Pancreas (tissue), 10 donors: ENCODE measurements around the gene MRPL49. TPM values are rescaled to one million over a fixed set of nuclear protein-coding genes. Genes with fewer than 3 reads are reported as not detected.
A peak's percentile ranks its signal among the peaks of the same experiment; 100 is the strongest.

Experiments
- ATAC-seq, 4 donors: fragments of 200-7000 bp; cut with Tn5 transposase; one replicate each; pipeline versions ENCODE4 v1.8.0 to v1.9.1; 2020; ENCODE audit warnings: mild to moderate bottlenecking in 4 of 4, moderate library complexity in 4 of 4
- DNase-seq, 6 donors: peaks; one replicate each; pipeline ENCODE4 v3.0.0-alpha.2; 2020
- FAIRE-seq: peaks from 2 replicates; lab custom pipeline; 2012; peaks lifted over from hg19 to GRCh38; lab: Jason Lieb, UNC
- H3K27ac ChIP-seq, 4 donors: fragments of 200-600 bp; sonication (generic); 1 replicate in 3 of 4; 2 replicates in 1 of 4; pipeline versions ENCODE4 v1.5.0 to v1.8.0; 2020
- H3K27me3 ChIP-seq, 4 donors: fragments of 200-600 bp; one replicate each; pipeline ENCODE4 v1.8.0; 2021
- H3K36me3 ChIP-seq, 3 donors: fragments of 200-600 bp; sonication (generic) in 1 of 3; one replicate each; pipeline versions ENCODE4 v1.5.0 to v1.8.0; 2020 to 2021
- H3K4me1 ChIP-seq, 3 donors: fragments of 200-600 bp; one replicate each; pipeline ENCODE4 v1.8.0; 2021
- H3K4me3 ChIP-seq, 4 donors: fragments of 200-600 bp; sonication (generic) in 2 of 4; one replicate each; pipeline versions ENCODE4 v1.5.0 to v1.8.0; 2020 to 2021
- H3K9me3 ChIP-seq, 4 donors: fragments of 200-600 bp; one replicate each; pipeline ENCODE4 v1.8.0; 2021
- WGBS, 2 donors: extraction: QIAGEN DNeasy Blood & Tissue Kit; methylation state at CpG; one replicate each; pipeline ENCODE4 v1.1.7; 2013; 5-methylcytosine and 5-hydroxymethylcytosine counted together
- intact Hi-C, 3 donors: fragments of 100-400 bp; cut with DNase I; formaldehyde crosslinking; loops; one replicate each; pipeline versions ENCODE4 v1.11.1 to v1.14.2; 2022
- polyA plus RNA-seq, 2 donors: library from polyadenylated mRNA; stranded (reverse); fragments of 200-250 nt; gene quantifications; one replicate each; pipeline ENCODE4 v1.2.3, GENCODE V29; 2013
- total RNA-seq, 6 donors: library from RNA; stranded (reverse); fragmentation: NEBNext Ultra II Directional in 4 of 6; extraction: Animal tissue kit (Norgen Biotek cat#: 25700) in 4 of 6; gene quantifications; one replicate each; pipeline versions ENCODE4 v1.2.1 to v1.2.4, GENCODE V29; 2021 to 2023
- TF ChIP-seq, protein P1 (sequence below), 4 donors: fragments of 200-600 bp; sonication (generic) in 3 of 4; IDR thresholded peaks; one replicate each; pipeline versions ENCODE4 v1.5.0 to v1.8.0; 2021; ENCODE audit warnings: antibody characterized with exemption in 4 of 4
- donor health status: healthy with polysubstance abuse.
- donor health status: DM: no; HTN: no; CAD: no; lungs with moderate emphysema.
- donor health status: DM: no; HTN: no; CAD: no.
- donor health status: control.
- donor health status: control.
- donor health status: Bipolar disorder and iron deficiency.
- donor health status: DM: yes; HTN: yes; CAD: no.
- donor health status: DM: no; HTN: no; CAD: no.
- donor health status: DM: no; HTN: no; CAD: no.
- donor health status: DM: yes; HTN: yes; CAD: no.

MRPL49 gene
- total and polyA plus RNA-seq, 8 donors = 10.3 to 31.2 (median 21.4) TPM

DNA sequence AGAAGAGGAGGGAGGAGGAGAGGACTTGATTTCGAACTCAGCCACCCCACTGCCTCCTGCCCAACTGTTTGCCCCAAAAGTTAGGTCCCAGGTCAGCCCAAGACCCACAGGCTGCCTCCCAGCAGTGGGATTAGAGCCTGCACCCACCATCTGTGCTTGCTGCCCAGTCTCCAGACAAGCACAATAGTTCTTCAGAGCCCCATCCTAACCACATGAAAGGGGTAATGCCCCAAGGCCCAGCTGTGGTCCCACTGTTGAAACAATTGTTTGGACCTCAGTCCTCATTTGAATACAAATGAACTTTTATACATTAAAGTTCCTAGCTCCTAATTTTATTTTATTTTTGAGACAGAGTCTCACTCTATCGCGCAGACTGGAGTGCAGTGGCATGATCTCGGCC lies 31.5 kb upstream of the MRPL49 start:
- Histone ChIP-seq H3K27me3 (no peaks in the 10 kb centered on the region), H3K36me3 (peaks cover 0 to 17% (median 8%) of the 10 kb centered on the region in 3 donors), H3K4me1 (peaks cover 0 to 2% (median under 1%) of the 10 kb centered on the region in 3 donors), H3K4me3 (no peak overlapping the region), H3K9me3 (no peaks in the 10 kb centered on the region), H3K27ac (no peak overlapping the region)
- FAIRE-seq (no peak), DNase-seq (no peak), ATAC-seq (no peak)
- 95 to 97% methylated on average over 4 of the region's 4 CpGs for WGBS, 2 donors
- intact Hi-C loops = no loop called here
- TF ChIP-seq, protein P1, sequence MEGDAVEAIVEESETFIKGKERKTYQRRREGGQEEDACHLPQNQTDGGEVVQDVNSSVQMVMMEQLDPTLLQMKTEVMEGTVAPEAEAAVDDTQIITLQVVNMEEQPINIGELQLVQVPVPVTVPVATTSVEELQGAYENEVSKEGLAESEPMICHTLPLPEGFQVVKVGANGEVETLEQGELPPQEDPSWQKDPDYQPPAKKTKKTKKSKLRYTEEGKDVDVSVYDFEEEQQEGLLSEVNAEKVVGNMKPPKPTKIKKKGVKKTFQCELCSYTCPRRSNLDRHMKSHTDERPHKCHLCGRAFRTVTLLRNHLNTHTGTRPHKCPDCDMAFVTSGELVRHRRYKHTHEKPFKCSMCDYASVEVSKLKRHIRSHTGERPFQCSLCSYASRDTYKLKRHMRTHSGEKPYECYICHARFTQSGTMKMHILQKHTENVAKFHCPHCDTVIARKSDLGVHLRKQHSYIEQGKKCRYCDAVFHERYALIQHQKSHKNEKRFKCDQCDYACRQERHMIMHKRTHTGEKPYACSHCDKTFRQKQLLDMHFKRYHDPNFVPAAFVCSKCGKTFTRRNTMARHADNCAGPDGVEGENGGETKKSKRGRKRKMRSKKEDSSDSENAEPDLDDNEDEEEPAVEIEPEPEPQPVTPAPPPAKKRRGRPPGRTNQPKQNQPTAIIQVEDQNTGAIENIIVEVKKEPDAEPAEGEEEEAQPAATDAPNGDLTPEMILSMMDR (IDR thresholded peaks at IDR 0.05) = no peak

DNA sequence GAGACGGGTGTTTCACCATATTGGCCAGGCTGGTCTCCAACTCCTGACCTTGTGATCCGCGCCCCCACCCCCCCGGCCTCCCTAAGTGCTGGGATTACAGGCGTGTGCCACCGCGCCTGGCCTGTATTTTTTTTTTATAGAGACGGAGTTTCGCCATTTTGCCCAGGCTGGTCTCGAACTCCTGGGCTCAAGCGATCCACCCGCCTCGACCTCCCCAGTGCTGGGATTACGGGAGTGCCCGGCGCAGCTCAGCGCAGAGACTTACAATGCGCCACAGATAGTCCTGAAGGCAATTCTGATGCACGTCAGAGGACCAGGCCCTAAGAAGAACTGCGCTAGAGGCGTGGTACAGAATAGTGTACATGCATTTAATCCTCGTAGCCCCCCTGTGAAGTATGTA lies 26.7 kb upstream of the MRPL49 start:
- no peaks in the 10 kb centered on the region for H3K9me3 ChIP-seq
- ATAC-seq = no peak
- peak overlapping the region in 2 of 4 donors; percentile 92 to 93 for H3K27ac ChIP-seq
- H3K4me1 ChIP-seq = peaks cover 0 to 8% (median 7%) of the 10 kb centered on the region in 3 donors
- H3K4me3 ChIP-seq = peak overlapping the region in 2 of 4 donors; percentile 64 to 78
- no peak for FAIRE-seq
- DNase-seq = no peak
- H3K27me3 ChIP-seq = no peaks in the 10 kb centered on the region
- H3K36me3 ChIP-seq = peaks cover 0 to 9% (median 0%) of the 10 kb centered on the region in 3 donors
- WGBS, 2 donors = 59 to 64% methylated on average over 22 of the region's 22 CpGs
- TF ChIP-seq, protein P1 (IDR thresholded peaks at IDR 0.05) = no peak
- intact Hi-C loops = no loop called here

DNA sequence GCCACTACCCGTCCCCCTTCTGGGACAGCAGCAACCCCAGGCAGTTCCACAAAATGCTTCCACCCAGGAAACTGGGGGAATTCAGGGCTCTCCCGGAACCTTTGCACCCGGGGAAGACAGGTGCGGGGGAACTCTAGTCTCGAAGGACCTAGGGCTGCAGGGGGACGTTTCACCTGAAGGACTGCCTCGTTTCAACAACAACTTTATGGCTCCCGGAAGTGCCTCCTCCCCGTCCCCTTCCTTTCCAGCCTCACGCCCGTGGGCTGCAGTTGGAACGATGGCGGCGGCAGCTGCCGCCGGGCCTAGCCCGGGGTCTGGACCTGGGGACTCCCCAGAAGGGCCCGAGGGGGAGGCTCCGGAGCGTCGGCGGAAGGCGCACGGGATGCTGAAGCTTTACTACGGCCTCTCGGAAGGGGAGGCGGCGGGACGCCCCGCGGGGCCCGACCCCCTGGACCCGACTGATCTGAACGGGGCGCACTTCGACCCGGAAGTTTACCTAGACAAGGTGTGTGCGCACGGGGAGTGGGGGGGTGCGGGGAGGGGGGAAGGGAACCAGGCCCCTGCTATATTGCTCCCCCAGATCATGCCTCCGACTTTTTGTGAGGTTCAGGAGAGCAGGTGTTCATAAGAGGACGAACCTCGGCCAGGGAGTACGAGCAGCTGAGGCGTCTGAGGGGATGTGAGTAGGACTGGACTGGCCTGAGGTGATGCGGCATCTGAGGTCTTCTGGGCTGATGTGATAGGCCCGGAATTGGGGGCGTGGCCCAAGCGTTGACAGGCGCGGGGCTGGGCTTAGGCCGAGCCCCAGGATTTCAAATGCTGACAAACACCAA lies 25.9 kb upstream of the MRPL49 start, which contains the start of gene VPS51:
Gene VPS51, plus strand, starts transcription at position 241 of the 833 bp plus-strand sequence. Its CDS starts 37 bp downstream, at position 278.
- peaks cover 0 to 9% (median 0%) of the 10 kb centered on the region in 3 donors for H3K36me3 ChIP-seq
- intact Hi-C loops = no loop called here

DNA sequence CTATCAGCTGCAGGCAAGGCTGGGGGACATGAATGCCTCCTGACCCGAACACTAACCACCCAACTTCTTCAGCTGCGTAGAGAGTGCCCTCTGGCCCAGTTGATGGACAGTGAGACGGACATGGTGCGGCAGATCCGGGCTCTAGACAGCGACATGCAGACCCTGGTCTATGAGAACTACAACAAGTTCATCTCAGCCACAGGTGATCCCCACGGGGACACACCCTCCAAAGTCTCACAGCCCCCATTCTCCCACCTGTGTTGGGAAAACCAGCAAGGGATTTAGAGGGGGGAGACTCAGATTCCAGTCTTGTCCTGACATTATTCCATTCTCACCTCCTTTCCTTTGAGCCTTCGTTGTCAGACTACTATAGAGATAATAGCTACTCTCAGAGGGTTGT lies 25.2 kb upstream of the MRPL49 start:
- Histone ChIP-seq H3K36me3 (peaks cover 0 to 9% (median 0%) of the 10 kb centered on the region in 3 donors), H3K27me3 (no peaks in the 10 kb centered on the region), H3K4me3 (peak overlapping the region; percentile 59 to 78 (median 68)), H3K4me1 (peaks cover 7 to 20% (median 18%) of the 10 kb centered on the region in 3 donors), H3K27ac (peak overlapping the region; percentile 90 to 93 (median 92)), H3K9me3 (no peaks in the 10 kb centered on the region)
- FAIRE-seq (no peak), DNase-seq (no peak), ATAC-seq (peak in 1 of 4 donors; percentile 0)
- intact Hi-C loops = no loop called here
- TF ChIP-seq, protein P1 (IDR thresholded peaks at IDR 0.05) = no peak
- WGBS, 2 donors = 13 to 16% methylated on average over 8 of the region's 8 CpGs

More for the DNA sequence above, 25.9 kb upstream of the MRPL49 start, which contains the start of gene VPS51:
- TF ChIP-seq, protein P1 (IDR thresholded peaks at IDR 0.05) = no peak
- H3K4me3 ChIP-seq = peak within 1 kb of the TSS; percentile 59 to 78 (median 68)
- peak within 1 kb of the TSS; percentile 90 to 93 (median 92) for H3K27ac ChIP-seq
- H3K27me3 ChIP-seq = no peaks in the 10 kb centered on the region
- H3K9me3 ChIP-seq = no peaks in the 10 kb centered on the region
- DNase-seq (peak; percentile 84 to 93 (median 90)), ATAC-seq (peak; percentile 95 to 97 (median 96)), FAIRE-seq (no peak)
- peaks cover 0 to 13% (median 11%) of the 10 kb centered on the region in 3 donors for H3K4me1 ChIP-seq
- 0 to 1% methylated on average over 46 to 52 of the region's 52 CpGs for WGBS, 2 donors
